22Rv1 (cell line): Measurements from ENCODE around the gene FAM170B.

Experiments
- H3K27ac ChIP-seq: fragments of 450-650 bp; 2 replicates; pipeline ENCODE4 v1.5.1; 2017
- CTCF ChIP-seq: fragments of 450-650 bp; IDR thresholded peaks from 2 replicates; pipeline ENCODE4 v1.5.1; 2017; ENCODE audit warnings: mild to moderate bottlenecking
- ZFX ChIP-seq: fragments of 450-650 bp; IDR thresholded peaks from 2 replicates; pipeline ENCODE4 v1.6.1; 2017; ENCODE audit warnings: antibody characterized with exemption, borderline replicate concordance

Gene FAM170B

DNA sequence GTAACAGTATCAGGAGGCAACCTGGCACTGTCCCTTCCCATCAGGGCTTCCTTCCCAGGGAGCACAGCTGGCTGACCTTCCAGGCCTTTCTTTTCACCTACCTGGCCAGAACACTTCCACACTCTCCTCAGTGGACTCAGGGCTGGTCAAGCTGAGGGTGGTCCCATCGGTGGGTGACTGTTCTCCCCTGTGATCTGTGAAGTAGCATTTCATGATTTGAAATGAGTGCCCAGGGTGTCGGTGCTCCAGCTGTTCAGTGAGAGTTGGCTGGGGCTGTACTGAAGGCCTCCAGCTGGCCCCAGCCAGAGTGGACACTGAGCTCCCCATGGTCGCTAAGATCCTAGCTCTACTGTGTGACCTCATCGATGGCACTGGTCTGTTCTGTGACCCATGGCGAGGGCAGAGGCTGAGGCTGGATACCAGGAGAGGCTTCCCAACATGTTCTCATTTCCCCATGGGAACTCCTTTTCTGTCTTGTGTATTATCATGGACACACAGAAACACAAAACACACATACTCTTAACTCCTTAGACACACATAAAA, at the start of gene FAM170B:
TSS of gene FAM170B (minus strand) at position 316 of the 543 bp plus-strand sequence. CDS start at position 213, 103 bp downstream.
- TF ChIP-seq CTCF (no peak), ZFX (no peak)
- H3K27ac ChIP-seq: no peak within 1 kb of the TSS

GRCh38 chr10:49182776-49183175, 49.0 kb upstream of the FAM170B start:
- no peak overlapping the region for H3K27ac ChIP-seq
- TF ChIP-seq CTCF: no peak
- no peak for TF ChIP-seq ZFX

GRCh38 chr10:49180444-49180860, 46.6 kb upstream of the FAM170B start:
- no peak overlapping the region for H3K27ac ChIP-seq
- TF ChIP-seq ZFX: no peak
- TF ChIP-seq CTCF: no peak

DNA sequence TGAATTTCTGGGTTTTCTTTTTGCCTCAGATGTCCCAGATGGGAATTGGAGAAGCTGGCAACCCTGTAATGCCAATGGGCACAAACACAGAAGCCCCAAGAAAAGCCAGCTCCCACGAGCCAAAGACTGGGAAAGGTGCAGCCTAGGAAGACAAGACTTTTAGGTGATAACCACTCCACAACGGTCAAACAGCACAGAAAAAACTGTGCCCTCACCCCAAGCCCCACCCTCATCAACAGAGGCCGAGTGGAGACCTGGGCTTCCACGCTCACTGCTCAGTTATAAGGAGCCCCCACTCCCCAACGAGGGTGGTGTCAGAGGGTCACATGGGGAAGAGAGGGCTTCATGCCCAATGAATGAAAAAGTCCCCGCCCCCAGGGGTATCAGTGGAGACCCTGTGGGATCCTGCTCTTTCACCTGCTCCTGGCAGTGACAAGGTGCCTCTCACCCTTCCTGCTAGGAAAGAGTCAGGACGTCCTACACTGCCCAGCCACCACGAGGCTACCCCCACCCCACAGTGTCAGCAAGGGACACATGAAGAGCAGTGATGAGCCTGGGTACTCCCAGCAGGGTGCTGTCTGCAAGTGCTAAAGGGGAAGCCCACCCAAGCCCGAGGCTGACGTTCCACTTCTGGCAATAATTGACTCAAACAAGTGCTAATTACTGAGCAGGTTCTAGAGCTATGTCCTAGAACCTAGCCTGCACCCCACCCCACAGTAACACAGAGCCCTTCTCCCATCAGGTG, 46.0 kb upstream of the FAM170B start:
- no peak for TF ChIP-seq ZFX
- no peak for TF ChIP-seq CTCF

DNA sequence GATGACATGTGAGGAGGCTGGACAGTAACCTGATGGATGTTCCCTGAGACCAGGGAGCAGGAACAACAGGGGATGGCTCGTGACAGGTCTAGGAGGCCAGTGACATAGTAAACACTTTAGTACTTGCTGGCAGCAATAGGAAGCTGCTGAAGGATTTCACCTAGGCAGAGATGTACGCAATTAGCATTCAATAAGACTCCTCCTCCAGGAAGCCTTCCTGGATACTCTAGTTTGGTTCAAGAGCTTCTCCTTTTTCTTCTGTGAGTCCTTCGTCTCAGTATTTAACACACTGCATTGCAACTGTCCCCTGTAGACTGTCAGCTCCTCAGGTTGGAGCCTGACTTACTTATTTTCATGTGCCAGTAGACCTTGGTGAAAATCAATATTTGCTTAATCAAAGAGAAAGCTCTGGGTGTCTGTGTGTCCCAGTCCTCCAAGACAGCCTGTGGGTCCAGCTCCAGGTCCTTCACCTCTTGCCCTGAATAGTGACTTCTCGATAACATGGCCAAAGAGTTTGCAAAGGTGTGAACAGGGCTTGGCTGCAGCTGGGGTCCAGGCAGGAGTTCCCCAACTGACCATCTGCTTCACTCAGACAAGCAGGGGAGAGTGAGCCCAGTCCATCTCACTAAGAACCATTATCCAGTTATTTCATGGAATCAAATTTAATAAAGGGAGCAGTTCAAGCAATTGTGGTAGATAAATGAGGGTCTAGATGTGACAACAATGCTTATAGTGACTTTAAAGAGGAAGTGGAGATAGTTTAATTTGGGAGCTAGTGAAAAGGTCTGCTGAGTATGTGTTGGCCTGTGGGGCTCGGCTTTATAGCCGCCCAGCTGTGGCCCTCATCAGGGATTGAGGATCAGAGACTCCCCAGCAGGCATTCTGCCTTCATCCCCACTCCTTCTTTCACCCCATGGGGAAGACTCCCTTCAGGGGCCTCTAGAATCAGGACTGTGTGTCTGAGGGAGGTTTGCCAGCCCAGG, 45.0 kb upstream of the FAM170B start:
- H3K27ac ChIP-seq: no peak overlapping the region
- TF ChIP-seq CTCF (no peak), ZFX (no peak)

More for the DNA sequence above, 46.0 kb upstream of the FAM170B start:
- no peak overlapping the region for H3K27ac ChIP-seq

- H3K27ac ChIP-seq: no peak overlapping the region
- TF ChIP-seq ZFX (no peak), CTCF (no peak)
Measured at GRCh38 chr10:49177391-49178355, 43.9 kb upstream of the FAM170B start.
